Measurements from ENCODE around the gene SPTLC1.

DNA sequence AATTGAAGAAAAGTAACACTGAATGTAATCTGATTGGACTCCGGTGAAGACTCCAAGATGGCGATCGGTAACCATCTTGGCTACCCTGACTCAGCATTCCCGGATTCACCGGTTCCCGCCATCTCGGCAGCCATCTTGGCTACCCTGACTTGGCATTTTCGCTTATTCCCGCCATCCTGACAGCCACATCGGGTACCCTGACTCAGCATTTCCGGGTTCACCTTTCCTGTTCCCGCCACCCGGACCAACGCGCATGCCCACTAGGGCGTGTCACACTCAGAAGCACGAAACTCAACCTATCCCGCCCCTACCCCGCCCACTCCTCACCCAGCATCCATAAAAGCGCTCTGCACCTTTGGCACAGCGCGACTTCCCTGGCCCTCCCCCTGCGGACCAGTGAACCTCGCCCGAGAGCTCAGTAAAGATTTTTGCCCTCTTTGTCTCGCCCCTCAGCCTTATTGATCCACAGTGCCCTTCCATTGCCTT is 17.2 kb downstream of the SPTLC1 start:
- TF ChIP-seq, protein P1, sequence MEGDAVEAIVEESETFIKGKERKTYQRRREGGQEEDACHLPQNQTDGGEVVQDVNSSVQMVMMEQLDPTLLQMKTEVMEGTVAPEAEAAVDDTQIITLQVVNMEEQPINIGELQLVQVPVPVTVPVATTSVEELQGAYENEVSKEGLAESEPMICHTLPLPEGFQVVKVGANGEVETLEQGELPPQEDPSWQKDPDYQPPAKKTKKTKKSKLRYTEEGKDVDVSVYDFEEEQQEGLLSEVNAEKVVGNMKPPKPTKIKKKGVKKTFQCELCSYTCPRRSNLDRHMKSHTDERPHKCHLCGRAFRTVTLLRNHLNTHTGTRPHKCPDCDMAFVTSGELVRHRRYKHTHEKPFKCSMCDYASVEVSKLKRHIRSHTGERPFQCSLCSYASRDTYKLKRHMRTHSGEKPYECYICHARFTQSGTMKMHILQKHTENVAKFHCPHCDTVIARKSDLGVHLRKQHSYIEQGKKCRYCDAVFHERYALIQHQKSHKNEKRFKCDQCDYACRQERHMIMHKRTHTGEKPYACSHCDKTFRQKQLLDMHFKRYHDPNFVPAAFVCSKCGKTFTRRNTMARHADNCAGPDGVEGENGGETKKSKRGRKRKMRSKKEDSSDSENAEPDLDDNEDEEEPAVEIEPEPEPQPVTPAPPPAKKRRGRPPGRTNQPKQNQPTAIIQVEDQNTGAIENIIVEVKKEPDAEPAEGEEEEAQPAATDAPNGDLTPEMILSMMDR (IDR thresholded peaks at IDR 0.05; ENCODE audit: low read length), result no peak
- TF ChIP-seq EZH2 (IDR thresholded peaks at IDR 0.05; ENCODE audit: borderline replicate concordance, low read length), result no peak
